GM19035 (cell line): Measurements from ENCODE around the gene ZNF30.
"Not testable (repeated sequence)": the region's sequence is repeated elsewhere in the genome, so short reads cannot be mapped to it uniquely, and the experiment has no call there.

Source experiments
- ATAC-seq: cut with Tn5 transposase; IDR thresholded peaks from one replicate; pipeline ENCODE4 v1.9.1; 2021; ENCODE audit not compliant: unreplicated experiment

Gene ZNF30

GRCh38 chr19:34985249-34986022 is 58.7 kb downstream of the ZNF30 start:
- no peak for ATAC-seq

DNA sequence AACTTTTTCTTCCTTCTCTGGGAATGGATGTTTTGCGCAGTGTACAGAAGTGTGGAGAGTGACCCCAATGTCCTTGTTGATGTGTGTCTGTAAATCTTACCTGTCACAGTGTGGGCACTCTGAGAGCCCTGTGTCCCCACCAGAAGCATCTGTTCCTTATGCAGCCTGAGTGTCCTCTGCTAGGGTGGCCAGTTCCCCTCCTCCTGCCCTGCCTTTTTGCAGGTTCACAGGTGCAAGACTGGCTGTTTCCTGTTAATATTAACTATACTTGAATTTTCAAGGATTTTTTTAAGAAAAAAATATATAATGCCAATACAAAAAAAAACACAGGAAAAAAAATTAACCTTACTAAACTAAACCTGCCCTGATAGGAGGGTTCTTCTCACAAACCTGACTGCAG is 61.4 kb downstream of the ZNF30 start:
- no peak for ATAC-seq

GRCh38 chr19:34989298-34989697 is 62.6 kb downstream of the ZNF30 start:
- no peak for ATAC-seq

DNA sequence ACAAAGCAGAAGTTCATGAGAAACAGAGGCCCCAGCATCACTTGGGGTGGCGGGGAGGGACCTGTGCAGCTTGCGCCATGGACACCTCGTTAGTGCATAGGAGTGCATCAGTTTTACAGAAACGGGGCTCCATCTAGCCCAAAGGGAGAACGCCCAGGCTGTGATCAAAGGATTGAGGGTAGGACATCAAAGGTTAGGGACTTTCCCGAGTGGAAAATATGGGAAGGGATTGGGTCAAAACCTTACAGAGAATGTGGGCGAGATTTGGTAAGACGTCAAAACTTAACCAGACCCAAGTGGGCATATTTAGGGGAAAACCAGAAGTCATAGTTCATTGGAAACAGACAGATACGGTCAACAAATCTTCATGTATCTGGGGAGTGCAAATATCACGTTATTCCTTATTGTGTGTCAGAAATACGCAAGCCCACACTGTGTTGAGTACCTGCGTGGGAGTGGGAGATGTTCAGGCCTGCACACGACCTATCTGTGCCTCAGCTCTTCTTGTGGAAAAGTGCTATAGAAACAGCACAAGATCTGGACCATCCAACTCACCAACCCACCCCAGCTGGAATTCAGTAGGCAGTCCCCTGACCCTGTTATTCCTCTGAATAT is 64.0 kb downstream of the ZNF30 start:
- ATAC-seq = no peak

DNA sequence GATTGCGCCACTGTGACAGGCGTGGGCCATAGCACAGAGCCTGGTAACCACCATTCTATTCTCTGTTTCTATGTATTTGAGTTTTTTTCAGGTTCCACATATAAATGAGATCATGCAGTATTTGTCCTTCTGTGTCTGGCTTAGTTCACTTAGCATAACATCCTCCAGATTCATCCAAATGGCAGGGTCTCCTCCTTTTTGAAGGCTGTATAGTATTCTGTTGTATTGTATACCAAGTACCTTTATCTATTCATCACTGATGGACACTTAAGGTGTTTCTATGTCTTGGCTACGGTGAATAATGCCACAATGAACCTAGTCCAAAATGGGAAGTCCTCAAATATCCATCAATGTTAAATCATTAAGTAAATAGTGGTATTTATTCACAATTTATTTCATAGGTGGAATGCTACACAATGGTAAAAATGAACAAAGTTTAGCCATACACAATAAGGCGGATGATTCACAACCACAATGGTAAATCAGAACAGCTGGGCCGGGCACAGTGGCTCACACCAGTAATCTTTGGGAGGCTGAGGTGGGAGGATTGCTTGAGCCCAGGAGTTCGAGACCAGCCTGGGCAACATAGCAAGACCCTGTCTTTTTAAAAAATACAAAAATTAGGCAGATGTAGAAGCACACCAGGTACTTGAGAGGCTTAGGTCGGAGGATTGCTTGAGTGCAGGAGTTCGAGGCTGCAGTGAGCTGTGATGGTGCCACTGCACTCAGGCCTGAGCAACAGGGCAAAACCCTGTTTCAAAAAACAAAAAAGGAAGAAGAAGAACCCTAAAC is 65.0 kb downstream of the ZNF30 start:
- ATAC-seq = no peak

GRCh38 chr19:34992582-34992981 is 65.9 kb downstream of the ZNF30 start:
- not testable (repeated sequence) for ATAC-seq

- no peak for ATAC-seq
Observed at GRCh38 chr19:34994286-34994642, 67.6 kb downstream of the ZNF30 start.
